Ishikawa (cell line): Measurements from ENCODE around the gene FKBP14.

Experiments
- CEBPB ChIP-seq: IDR thresholded peaks from 2 replicates; pipeline ENCODE4 v1.6.1; 2012
- CREB1 ChIP-seq: IDR thresholded peaks from 2 replicates; pipeline ENCODE4 v1.6.1; 2012; ENCODE audit warnings: low read depth
- EGR1 ChIP-seq: IDR thresholded peaks from 2 replicates; pipeline ENCODE4 v1.6.1; 2012
- EP300 ChIP-seq: IDR thresholded peaks from 2 replicates; pipeline ENCODE4 v1.6.1; 2012; ENCODE audit warnings: borderline replicate concordance
- FOXM1 ChIP-seq: IDR thresholded peaks from 2 replicates; pipeline ENCODE4 v1.6.1; 2012; ENCODE audit warnings: low read depth, borderline replicate concordance
- MAX ChIP-seq: IDR thresholded peaks from 2 replicates; pipeline ENCODE4 v1.6.1; 2012
- NFIC ChIP-seq: IDR thresholded peaks from 2 replicates; pipeline ENCODE4 v1.6.1; 2012
- RAD21 ChIP-seq: IDR thresholded peaks from 2 replicates; pipeline ENCODE4 v1.6.1; 2012; ENCODE audit warnings: low read depth
- REST ChIP-seq: IDR thresholded peaks from 2 replicates; pipeline ENCODE4 v1.6.1; 2012; ENCODE audit warnings: low read depth, mild to moderate bottlenecking
- TAF1 ChIP-seq: IDR thresholded peaks from 2 replicates; pipeline ENCODE4 v1.6.1; 2012; ENCODE audit warnings: low read depth, mild to moderate bottlenecking
- TCF12 ChIP-seq: IDR thresholded peaks from 2 replicates; pipeline ENCODE4 v1.6.1; 2012; ENCODE audit warnings: low read depth
- TEAD4 ChIP-seq: IDR thresholded peaks from 2 replicates; pipeline ENCODE4 v1.6.1; 2012
- USF1 ChIP-seq: IDR thresholded peaks from 2 replicates; pipeline ENCODE4 v1.6.1; 2012
- YY1 ChIP-seq: IDR thresholded peaks from 2 replicates; pipeline ENCODE4 v1.6.1; 2012; ENCODE audit warnings: low read depth
- ZBTB7A ChIP-seq: IDR thresholded peaks from 2 replicates; pipeline ENCODE4 v1.6.1; 2012; ENCODE audit warnings: low read depth

The FKBP14 gene

GRCh38 chr7:29988424-29989256 lies 37.9 kb downstream of the FKBP14 start:
- TF ChIP-seq CREB1 (no peak), MAX (peak; percentile 79), USF1 (0 out of 2 replicates have a peak, but pooled peaks have one; percentile 6), REST (no peak), YY1 (peak; percentile 44; the same call in 1 of the 2 replicates)

- no peak for TF ChIP-seq FOXM1
- no peak for TF ChIP-seq EGR1
- peak; percentile 71; the same call in 1 of the 2 replicates for TF ChIP-seq MAX
- TF ChIP-seq CREB1 = no peak
- no peak for TF ChIP-seq RAD21
- 0 out of 2 replicates have a peak, but pooled peaks have one; percentile 29 for TF ChIP-seq TAF1
- peak; percentile 57; the same call in 1 of the 2 replicates for TF ChIP-seq EP300
- TF ChIP-seq YY1 = peak; percentile 85
- peak; percentile 92 for TF ChIP-seq TEAD4
- TF ChIP-seq USF1 = peak; percentile 5; the same call in 1 of the 2 replicates
- peak; percentile 56; the same call in 1 of the 2 replicates for TF ChIP-seq TCF12
- TF ChIP-seq NFIC = no peak; the same call in 1 of the 2 replicates
- no peak for TF ChIP-seq REST
- TF ChIP-seq CEBPB = 0 out of 2 replicates have a peak, but pooled peaks have one; percentile 20
- no peak for TF ChIP-seq ZBTB7A
Measured at GRCh38 chr7:29987811-29988317, 38.6 kb downstream of the FKBP14 start.

GRCh38 chr7:29987083-29987482 lies 39.4 kb downstream of the FKBP14 start:
- TF ChIP-seq NFIC (no peak), CEBPB (no peak), TAF1 (no peak), TEAD4 (no peak), USF1 (no peak), CREB1 (no peak), ZBTB7A (no peak), YY1 (no peak), FOXM1 (no peak), MAX (no peak), EGR1 (no peak), REST (no peak), TCF12 (no peak), EP300 (no peak)
